SK-N-SH (cell line): Measurements from ENCODE around the gene BAIAP3. TPM values are rescaled to one million over a fixed set of nuclear protein-coding genes. Genes with fewer than 3 reads are reported as not detected.
A peak's percentile ranks its signal among the peaks of the same experiment; 100 is the strongest.

ENCODE experiments used
- CTCF ChIA-PET: fragments of 300-600, 350-600 bp; formaldehyde crosslinking; extraction: SDS; loops from one replicate; lab custom pipeline; 2021; lab: Yijun Ruan, JAX
- POLR2A ChIA-PET: fragments of 350-600 bp; sonication (Branson Sonifier 250); formaldehyde crosslinking; extraction: SDS; loops from one replicate; lab custom pipeline; 2020; ENCODE audit warnings: antibody characterized with exemption, inconsistent platforms; lab: Yijun Ruan, JAX
- DNase-seq: peaks from one replicate; pipeline ENCODE4 v3.0.0; 2012
- H2AFZ ChIP-seq: fragments of 200-600 bp; sonication (generic); 2 replicates; pipeline ENCODE4 v1.8.1; 2016; ENCODE audit warnings: antibody characterized with exemption, mild to moderate bottlenecking, low read depth
- H3F3A ChIP-seq: fragments of 200-600 bp; sonication (generic); replicated peaks from 2 replicates; pipeline ENCODE3; 2016; ENCODE audit warnings: antibody characterized with exemption, mild to moderate bottlenecking; ENCODE audit not compliant: insufficient read depth
- H3K27ac ChIP-seq, 2 experiments: fragments of 200-500 bp in 1 of 2; fragments of 200-600 bp in 1 of 2; sonication (Bioruptor generic) in 1 of 2; sonication (generic), shearing (Covaris generic) in 1 of 2; 2 replicates each; pipeline versions ENCODE4 v1.5.1 to v1.6.1; 2014 to 2016; ENCODE audit warnings: low read depth in 2 of 2, inconsistent platforms in 1 of 2, low read length in 1 of 2, mild to moderate bottlenecking in 1 of 2, mixed read lengths in 1 of 2
- H3K27me3 ChIP-seq: fragments of 200-600 bp; sonication (generic), shearing (Covaris generic); 2 replicates; pipeline ENCODE4 v1.6.1; 2016; ENCODE audit warnings: mixed run types; ENCODE audit not compliant: insufficient read depth
- H3K36me3 ChIP-seq, 2 experiments: fragments of 200-500 bp in 1 of 2; fragments of 200-600 bp in 1 of 2; sonication (Bioruptor generic) in 1 of 2; sonication (generic) in 1 of 2; replicated peaks in 1 of 2; 2 replicates each; pipeline versions ENCODE3 to v1.5.1; 2014 to 2016; ENCODE audit warnings: low read length in 1 of 2, mild to moderate bottlenecking in 1 of 2; ENCODE audit not compliant: insufficient read depth in 2 of 2, control insufficient read depth in 1 of 2
- H3K4me1 ChIP-seq, 2 experiments: fragments of 200-500 bp in 1 of 2; fragments of 200-600 bp in 1 of 2; sonication (Bioruptor generic) in 1 of 2; sonication (generic), shearing (Covaris generic) in 1 of 2; 2 replicates each; pipeline versions ENCODE4 v1.5.1 to v1.6.1; 2014 to 2016; ENCODE audit warnings: low read depth in 1 of 2, low read length in 1 of 2, mixed run types in 1 of 2; ENCODE audit not compliant: insufficient read depth in 2 of 2, control insufficient read depth in 1 of 2
- H3K4me2 ChIP-seq: fragments of 200-600 bp; sonication (generic), shearing (Covaris generic); 2 replicates; pipeline ENCODE4 v1.6.1; 2017; ENCODE audit warnings: mixed run types
- H3K4me3 ChIP-seq, 2 experiments: fragments of 200-500 bp in 1 of 2; fragments of 200-600 bp in 1 of 2; sonication (Bioruptor generic) in 1 of 2; sonication (generic), shearing (Covaris generic) in 1 of 2; 2 replicates each; pipeline versions ENCODE4 v1.5.1 to v1.8.1; 2014 to 2016; ENCODE audit warnings: low read depth in 2 of 2, inconsistent platforms in 1 of 2, low read length in 1 of 2, mild to moderate bottlenecking in 1 of 2, mixed read lengths in 1 of 2, moderate library complexity in 1 of 2
- H3K79me2 ChIP-seq: fragments of 200-600 bp; sonication (generic); 2 replicates; pipeline ENCODE4 v1.8.1; 2017; ENCODE audit warnings: mild to moderate bottlenecking; ENCODE audit not compliant: insufficient read depth
- H3K9ac ChIP-seq: fragments of 200-600 bp; sonication (generic); 2 replicates; pipeline ENCODE4 v1.6.1; 2017; ENCODE audit warnings: mixed run types
- H3K9me2 ChIP-seq: fragments of 200-600 bp; sonication (generic); 2 replicates; pipeline ENCODE4 v1.6.1; 2017; ENCODE audit warnings: mixed run types
- H3K9me3 ChIP-seq: fragments of 200-600 bp; sonication (generic); 2 replicates; pipeline ENCODE4 v1.6.1; 2017; ENCODE audit warnings: mixed run types, mild to moderate bottlenecking, moderate library complexity
- H4K20me1 ChIP-seq: fragments of 200-600 bp; sonication (generic); 2 replicates; pipeline ENCODE4 v1.6.1; 2017; ENCODE audit warnings: mild to moderate bottlenecking, mixed run types; ENCODE audit not compliant: insufficient read depth
- CHD2 ChIP-seq: fragments of 150-350 bp; IDR thresholded peaks from 2 replicates; pipeline ENCODE4 v1.6.1; 2018; ENCODE audit warnings: low read length; ENCODE audit not compliant: partially characterized antibody
- ELF1 ChIP-seq: IDR thresholded peaks from 2 replicates; pipeline ENCODE4 v1.4.0; 2012
- GABPA ChIP-seq: IDR thresholded peaks from 2 replicates; pipeline ENCODE4 v1.4.0; 2012; ENCODE audit warnings: low read depth, mild to moderate bottlenecking
- NRF1 ChIP-seq: IDR thresholded peaks from 2 replicates; pipeline ENCODE4 v1.6.1; 2012; ENCODE audit warnings: low read depth, mild to moderate bottlenecking, low read length
- PBX3 ChIP-seq: IDR thresholded peaks from 2 replicates; pipeline ENCODE4; 2012
- POLR2AphosphoS5 ChIP-seq: IDR thresholded peaks from 2 replicates; pipeline ENCODE4 v1.6.1; 2012; ENCODE audit warnings: low read depth, low read length
- REST ChIP-seq: IDR thresholded peaks from 2 replicates; pipeline ENCODE4 v1.6.1; 2012; ENCODE audit warnings: mild to moderate bottlenecking, low read depth, low read length, moderate library complexity
- RFX5 ChIP-seq: IDR thresholded peaks from 2 replicates; pipeline ENCODE4 v1.6.1; 2012; ENCODE audit warnings: mild to moderate bottlenecking, improper control_type of control experiment, low read length
- RXRA ChIP-seq: IDR thresholded peaks from 2 replicates; pipeline ENCODE4 v1.4.0; 2012; ENCODE audit warnings: low read depth, mild to moderate bottlenecking, borderline replicate concordance
- SIN3A ChIP-seq: IDR thresholded peaks from 2 replicates; pipeline ENCODE4 v1.6.1; 2012; ENCODE audit warnings: low read depth, mild to moderate bottlenecking, low read length, moderate library complexity, borderline replicate concordance
- SMC3 ChIP-seq: IDR thresholded peaks from 2 replicates; pipeline ENCODE4 v1.6.1; 2012; ENCODE audit warnings: low read depth, low read length, improper control_type of control experiment
- TAF1 ChIP-seq: IDR thresholded peaks from 2 replicates; pipeline ENCODE4 v1.6.1; 2012; ENCODE audit warnings: low read depth, mild to moderate bottlenecking, low read length, moderate library complexity, borderline replicate concordance
- TEAD4 ChIP-seq: IDR thresholded peaks from 2 replicates; pipeline ENCODE4 v1.4.0; 2012; ENCODE audit warnings: mild to moderate bottlenecking, borderline replicate concordance; ENCODE audit not compliant: insufficient read depth
- USF2 ChIP-seq: fragments of 150-350 bp; IDR thresholded peaks from 2 replicates; pipeline ENCODE4 v1.6.1; 2017; ENCODE audit warnings: antibody characterized with exemption, low read length, low read depth, borderline replicate concordance
- YY1 ChIP-seq: IDR thresholded peaks from 2 replicates; pipeline ENCODE4 v1.4.0; 2012; ENCODE audit warnings: low read depth, mild to moderate bottlenecking
- WGBS: methylation state at CpG from one replicate; pipeline ENCODE4 v1.1.6; 2017; ENCODE audit warnings: low lambda C conversion rate; 5-methylcytosine and 5-hydroxymethylcytosine counted together
- polyA plus RNA-seq, 3 experiments: library from polyadenylated mRNA; depleted of rRNA; stranded (reverse); fragments of >200 nt; gene quantifications; 2 replicates each; pipeline ENCODE4 v1.2.3, GENCODE V29; 2012
- TF ChIP-seq, protein P1 (sequence below): fragments of 200-600 bp; sonication (generic); IDR thresholded peaks from 2 replicates; pipeline ENCODE4 v1.6.1; 2017; ENCODE audit warnings: antibody characterized with exemption, mild to moderate bottlenecking, moderate library complexity

The BAIAP3 gene
- polyA plus RNA-seq, 1 of the 3 experiments (the other 2 are of a cell fraction) = 1.1 TPM

GRCh38 chr16:1377406-1378010 is 44.1 kb downstream of the BAIAP3 start:
- H3K4me2 ChIP-seq = peak overlapping the region; percentile 99; the same call in 1 of the 2 replicates
- CTCF ChIA-PET = interaction anchor here (0.6 to 3.9 kb wide), 5 partner anchors 8 to 40 kb away, joined by 3 to 39 read pairs (median 3); no protein-coding TSS in a partner anchor

More at GRCh38 chr16:1377406-1378010, 44.1 kb downstream of the BAIAP3 start:
- Histone ChIP-seq H3K9ac (no peak overlapping the region), H4K20me1 (no peaks in the 10 kb centered on the region), H3K27ac (no peak overlapping the region)
- no peak for TF ChIP-seq SIN3A
- TF ChIP-seq RXRA = no peak
- TF ChIP-seq CHD2 = no peak
- no peak for TF ChIP-seq TEAD4
- TF ChIP-seq ELF1 = no peak
- TF ChIP-seq POLR2AphosphoS5 = no peak
- no peak for TF ChIP-seq GABPA
- no peak for TF ChIP-seq RFX5
- TF ChIP-seq, protein P1, sequence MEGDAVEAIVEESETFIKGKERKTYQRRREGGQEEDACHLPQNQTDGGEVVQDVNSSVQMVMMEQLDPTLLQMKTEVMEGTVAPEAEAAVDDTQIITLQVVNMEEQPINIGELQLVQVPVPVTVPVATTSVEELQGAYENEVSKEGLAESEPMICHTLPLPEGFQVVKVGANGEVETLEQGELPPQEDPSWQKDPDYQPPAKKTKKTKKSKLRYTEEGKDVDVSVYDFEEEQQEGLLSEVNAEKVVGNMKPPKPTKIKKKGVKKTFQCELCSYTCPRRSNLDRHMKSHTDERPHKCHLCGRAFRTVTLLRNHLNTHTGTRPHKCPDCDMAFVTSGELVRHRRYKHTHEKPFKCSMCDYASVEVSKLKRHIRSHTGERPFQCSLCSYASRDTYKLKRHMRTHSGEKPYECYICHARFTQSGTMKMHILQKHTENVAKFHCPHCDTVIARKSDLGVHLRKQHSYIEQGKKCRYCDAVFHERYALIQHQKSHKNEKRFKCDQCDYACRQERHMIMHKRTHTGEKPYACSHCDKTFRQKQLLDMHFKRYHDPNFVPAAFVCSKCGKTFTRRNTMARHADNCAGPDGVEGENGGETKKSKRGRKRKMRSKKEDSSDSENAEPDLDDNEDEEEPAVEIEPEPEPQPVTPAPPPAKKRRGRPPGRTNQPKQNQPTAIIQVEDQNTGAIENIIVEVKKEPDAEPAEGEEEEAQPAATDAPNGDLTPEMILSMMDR = no peak
- no peak for TF ChIP-seq YY1
- TF ChIP-seq USF2 = no peak
- no peak for TF ChIP-seq NRF1
- no peak for TF ChIP-seq PBX3
- TF ChIP-seq SMC3 = no peak
- no peak for TF ChIP-seq TAF1
- no peak for TF ChIP-seq REST
- TF ChIP-seq, all 33 proteins: peak for 0
- Histone ChIP-seq H3K36me3 (peaks cover 0 to 3% of the 10 kb centered on the region in 2 experiments), H3K4me1 (peaks cover 9 to 12% of the 10 kb centered on the region in 2 experiments; a peak in 3 of 4 replicates), H3K27me3 (no peaks in the 10 kb centered on the region), H3K4me3 (no peak overlapping the region), H2AFZ (no peak overlapping the region), H3K9me3 (no peaks in the 10 kb centered on the region), H3K79me2 (peaks cover 9% of the 10 kb centered on the region; the same call in 1 of the 2 replicates), H3F3A (peaks cover 10% of the 10 kb centered on the region), H3K9me2 (no peaks in the 10 kb centered on the region)
- POLR2A ChIA-PET = interaction anchor here (1.1 kb wide), 1 partner anchor 43 kb away, joined by 3 read pairs; the partner anchor contains the start of gene UQCC4
- 93% methylated on average over 9 of the region's 10 CpGs for WGBS
- DNase-seq = no peak
